H1 (cell line): ENCODE results near the gene MCCD1. TPM values are rescaled to one million over a fixed set of nuclear protein-coding genes. Genes with fewer than 3 reads are reported as not detected.

Experiments used
- ASH2L ChIP-seq: fragments of 200-600, 300-600 bp; sonication (generic); IDR thresholded peaks from one replicate; pipeline ENCODE4 v1.7.1; 2017; ENCODE audit warnings: low read length
- CEBPB ChIP-seq: IDR thresholded peaks from 2 replicates; pipeline ENCODE4 v1.6.1; 2012; ENCODE audit warnings: low read depth, low read length
- CHD2 ChIP-seq: IDR thresholded peaks from 2 replicates; pipeline ENCODE4 v1.6.1; 2012; ENCODE audit warnings: low read length, improper control_type of control experiment
- CTBP2 ChIP-seq: IDR thresholded peaks from 2 replicates; pipeline ENCODE4 v1.7.0; 2011; ENCODE audit warnings: borderline replicate concordance, mild to moderate bottlenecking, moderate library complexity, mixed read lengths, low read length; ENCODE audit not compliant: insufficient read depth, insufficient read length
- EGR1 ChIP-seq: IDR thresholded peaks from 2 replicates; pipeline ENCODE4 v1.6.1; 2011; ENCODE audit warnings: low read depth, low read length, borderline replicate concordance
- FOSL1 ChIP-seq: IDR thresholded peaks from 2 replicates; pipeline ENCODE4 v1.6.1; 2011; ENCODE audit warnings: mild to moderate bottlenecking, low read depth, low read length, moderate library complexity; ENCODE audit not compliant: insufficient read depth
- GTF2F1 ChIP-seq: IDR thresholded peaks from 2 replicates; pipeline ENCODE4 v1.6.1; 2012; ENCODE audit warnings: low read depth, low read length, improper control_type of control experiment, borderline replicate concordance
- HDAC2 ChIP-seq, 2 experiments: fragments of 300-600 bp in 1 of 2; sonication (generic) in 1 of 2; IDR thresholded peaks; 2 replicates each; pipeline ENCODE4 v1.6.1; 2011 to 2012; ENCODE audit warnings: low read depth in 2 of 2, low read length in 2 of 2, mild to moderate bottlenecking in 2 of 2, moderate library complexity in 2 of 2, borderline replicate concordance in 1 of 2, inconsistent platforms in 1 of 2
- HDAC6 ChIP-seq: IDR thresholded peaks from one replicate; pipeline ENCODE4 v1.7.1; 2012; ENCODE audit warnings: low read depth, mild to moderate bottlenecking, inconsistent platforms, low read length, moderate library complexity
- JUN ChIP-seq: IDR thresholded peaks from 2 replicates; pipeline ENCODE4 v1.6.1; 2011; ENCODE audit warnings: low read depth, mild to moderate bottlenecking, improper control_type of control experiment, low read length
- JUND ChIP-seq: IDR thresholded peaks from 2 replicates; pipeline ENCODE4 v1.6.1; 2011; ENCODE audit warnings: mild to moderate bottlenecking, improper control_type of control experiment, low read length
- KDM4A ChIP-seq: IDR thresholded peaks from one replicate; pipeline ENCODE4 v1.7.1; 2012; ENCODE audit warnings: low read depth, mild to moderate bottlenecking, moderate library complexity, low read length, inconsistent platforms; ENCODE audit not compliant: severe bottlenecking
- PHF8 ChIP-seq: fragments of 200-600 bp; sonication (generic); conservative IDR thresholded peaks from 2 replicates; pipeline ENCODE4 v1.7.1; 2012; ENCODE audit warnings: low read depth, mild to moderate bottlenecking, inconsistent platforms, low read length, moderate library complexity
- POLR2A ChIP-seq, 2 experiments: IDR thresholded peaks; 1 replicate in 1 of 2; 2 replicates in 1 of 2; pipeline ENCODE4 v1.6.1; 2011; ENCODE audit warnings: low read depth in 2 of 2, low read length in 2 of 2, mild to moderate bottlenecking in 2 of 2; ENCODE audit errors: control extremely low read depth in 1 of 2
- RAD21 ChIP-seq, 2 experiments: IDR thresholded peaks in 1 of 2; conservative IDR thresholded peaks in 1 of 2; 2 replicates each; pipeline ENCODE4 v1.6.1; 2011; ENCODE audit warnings: low read depth in 2 of 2, low read length in 2 of 2, improper control_type of control experiment in 1 of 2, inconsistent platforms in 1 of 2, mild to moderate bottlenecking in 1 of 2, moderate library complexity in 1 of 2
- RBBP5 ChIP-seq: IDR thresholded peaks from 2 replicates; pipeline ENCODE4 v1.7.1; 2012; ENCODE audit warnings: low read depth, mild to moderate bottlenecking, inconsistent platforms, low read length, moderate library complexity, borderline replicate concordance
- RFX5 ChIP-seq: IDR thresholded peaks from 2 replicates; pipeline ENCODE4 v1.6.1; 2011; ENCODE audit warnings: low read depth, low read length, improper control_type of control experiment, borderline replicate concordance
- RNF2 ChIP-seq: fragments of 200-900, 300-1000 bp; sonication (generic); IDR thresholded peaks from 2 replicates; pipeline ENCODE4 v1.7.1; 2016; ENCODE audit warnings: borderline replicate concordance, low read depth, mild to moderate bottlenecking, antibody characterized with exemption, low read length; ENCODE audit not compliant: poor library complexity, severe bottlenecking; ENCODE audit errors: missing control alignments
- RXRA ChIP-seq: IDR thresholded peaks from 2 replicates; pipeline ENCODE4 v1.6.1; 2011; ENCODE audit warnings: low read depth, mild to moderate bottlenecking, low read length, moderate library complexity; ENCODE audit not compliant: insufficient read depth
- SP1 ChIP-seq: IDR thresholded peaks from 2 replicates; pipeline ENCODE4 v1.6.1; 2011; ENCODE audit warnings: low read depth, low read length
- SP4 ChIP-seq: IDR thresholded peaks from 2 replicates; pipeline ENCODE4 v1.6.1; 2012; ENCODE audit warnings: low read length, inconsistent platforms
- TAF1 ChIP-seq: IDR thresholded peaks from 2 replicates; pipeline ENCODE4 v1.6.1; 2011; ENCODE audit warnings: mild to moderate bottlenecking, low read depth, low read length
- polyA plus RNA-seq, 7 experiments: library from polyadenylated mRNA; depleted of rRNA in 3 of 7; stranded (reverse) in 5 of 7; unstranded in 2 of 7; fragments of >200 nt in 5 of 7; fragments of 200-250 nt in 2 of 7; gene quantifications; 1 replicate in 5 of 7; 2 replicates in 1 of 7; 4 replicates in 1 of 7; pipeline versions ENCODE4 v1.2.1 to v1.2.3, GENCODE V29; 2011 to 2013; ENCODE audit warnings: missing spikeins in 2 of 7, mixed read lengths in 2 of 7
- total RNA-seq: library from RNA; stranded (reverse); fragmentation: NEBNext Ultra II Directional; extraction: Animal tissue kit (Norgen Biotek cat#: 25700); gene quantifications from 2 replicates; pipeline ENCODE4 v1.2.1, GENCODE V29; 2021
- TF ChIP-seq, protein P1 (sequence below): IDR thresholded peaks from 2 replicates; pipeline ENCODE4 v1.6.1; 2012; ENCODE audit warnings: inconsistent platforms

MCCD1 gene
- total and polyA plus RNA-seq, 2 of the 8 experiments (the other 6 are each of a cell fraction or from before 2014, with no cell fraction given): not detected

- peak; percentile 41; the same call in 1 of the 2 replicates for TF ChIP-seq EGR1
- no peak for TF ChIP-seq CTBP2
- TF ChIP-seq HDAC2 (IDR thresholded peaks at IDR 0.05; ENCODE audit: borderline replicate concordance in 1 of 2, low read depth in 2 of 2, low read length in 2 of 2): peak in 1 of 2 experiments; percentile 75; a peak in 1 of 4 replicates
- peak; percentile 76 for TF ChIP-seq ASH2L
- TF ChIP-seq RNF2: no peak
- TF ChIP-seq KDM4A: peak; percentile 65
- TF ChIP-seq RBBP5: no peak
- TF ChIP-seq GTF2F1: peak; percentile 88
- TF ChIP-seq JUND: peak; percentile 72
- TF ChIP-seq HDAC6: no peak
- peak; percentile 21; the same call in 1 of the 2 replicates for TF ChIP-seq CEBPB
- no peak for TF ChIP-seq RAD21 (IDR thresholded peaks at IDR 0.05 in 1 of 2, conservative IDR thresholded peaks at IDR 0.05 in 1 of 2; ENCODE audit: low read depth in 2 of 2, low read length in 2 of 2)
- no peak for TF ChIP-seq FOSL1
- TF ChIP-seq POLR2A (IDR thresholded peaks at IDR 0.05; ENCODE audit: control extremely low read depth in 1 of 2, low read depth in 2 of 2, low read length in 2 of 2): peak; percentile 97 to 99
- TF ChIP-seq, protein P1, sequence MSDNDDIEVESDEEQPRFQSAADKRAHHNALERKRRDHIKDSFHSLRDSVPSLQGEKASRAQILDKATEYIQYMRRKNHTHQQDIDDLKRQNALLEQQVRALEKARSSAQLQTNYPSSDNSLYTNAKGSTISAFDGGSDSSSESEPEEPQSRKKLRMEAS: peak; percentile 79
- TF ChIP-seq TAF1: peak; percentile 99
- TF ChIP-seq PHF8: peak; percentile 68
- TF ChIP-seq RFX5: no peak
- TF ChIP-seq SP4: peak; percentile 99
- peak; percentile 66; the same call in 1 of the 2 replicates for TF ChIP-seq CHD2
- TF ChIP-seq JUN: no peak
- TF ChIP-seq RXRA: no peak
- peak; percentile 65; the same call in 1 of the 2 replicates for TF ChIP-seq SP1
Measured at GRCh38 chr6:31541658-31542521, 13.1 kb downstream of the MCCD1 start, which contains the start of gene DDX39B (continued).
